ENCODE data around the gene SCAPER. TPM values are rescaled to one million over a fixed set of nuclear protein-coding genes. Genes with fewer than 3 reads are reported as not detected.

SCAPER gene
- total RNA-seq, 2 experiments from 2014 or later: 10.4 to 22.3 TPM

Small RNA genes within 50 kb of the gene (microRNA-seq; reads per million reads assigned to microRNA genes)
- gene MIR3713 (ENCODE audit: borderline replicate concordance): not detected

Small RNA genes within 50 kb of the gene (small RNA-seq; reads per million reads assigned to genes)
- gene AC090751.1 (not detected), gene MIR3713 (not detected)

Other genes starting within 250 kb of the SCAPER start
- gene RCN2, start 26.4 kb upstream of the SCAPER start, total RNA-seq (2014; rRNA removed; shearing (Covaris generic)): 32.8 and 33.4 TPM in 2 replicates
- 39.1 and 45.9 TPM in 2 replicates for gene RCN2, start 26.4 kb upstream of the SCAPER start, total RNA-seq (2022)
- gene PSTPIP1, start 89.8 kb upstream of the SCAPER start, total RNA-seq (2014; rRNA removed; shearing (Covaris generic)): 1.5 and 1.8 TPM in 2 replicates
- 23.6 and 27.4 TPM in 2 replicates for gene PSTPIP1, start 89.8 kb upstream of the SCAPER start, total RNA-seq (2022)
- gene TSPAN3, start 165.8 kb upstream of the SCAPER start, total RNA-seq (2014; rRNA removed; shearing (Covaris generic)): 32.3 and 35.2 TPM in 2 replicates
- 42.5 and 47.2 TPM in 2 replicates for gene TSPAN3, start 165.8 kb upstream of the SCAPER start, total RNA-seq (2022)

Data from OCI-LY7 (cell line).